RPMI8226 (cell line): ENCODE data around the gene GDPGP1.
"Not testable (repeated sequence)": the region's sequence is repeated elsewhere in the genome, so short reads cannot be mapped to it uniquely, and the experiment has no call there.

Experiments
- DNase-seq: peaks from one replicate; pipeline ENCODE4 v3.0.0-alpha.2; 2015

The GDPGP1 gene

GRCh38 chr15:90227336-90227735, 6.7 kb upstream of the GDPGP1 start:
- DNase-seq = no peak

- DNase-seq = no peak
Measured at GRCh38 chr15:90227816-90228772, 5.9 kb upstream of the GDPGP1 start.

- no peak for DNase-seq
Measured at GRCh38 chr15:90228960-90229359, 5.0 kb upstream of the GDPGP1 start.

- DNase-seq = no peak
Measured at GRCh38 chr15:90230071-90230494, 3.9 kb upstream of the GDPGP1 start.

GRCh38 chr15:90230610-90231009, 3.4 kb upstream of the GDPGP1 start:
- no peak for DNase-seq

- no peak for DNase-seq
Measured at GRCh38 chr15:90231028-90232017, 2.7 kb upstream of the GDPGP1 start.

GRCh38 chr15:90232196-90232595, 1.8 kb upstream of the GDPGP1 start:
- DNase-seq = no peak

- DNase-seq = no peak
Measured at GRCh38 chr15:90232941-90233386, 1.0 kb upstream of the GDPGP1 start.

GRCh38 chr15:90233387-90234095, 468 bp upstream of the GDPGP1 start, which contains the start of gene CIB1:
TSS of gene CIB1 (minus strand) at chr15:90233941. CDS start at chr15:90233885, 56 bp downstream.
- DNase-seq = peak; percentile 99

GRCh38 chr15:90239371-90239770, 5.4 kb downstream of the GDPGP1 start:
- DNase-seq = no peak

GRCh38 chr15:90240856-90241255, 6.8 kb downstream of the GDPGP1 start:
- DNase-seq = no peak

GRCh38 chr15:90241343-90242192, 7.6 kb downstream of the GDPGP1 start:
- no peak for DNase-seq

GRCh38 chr15:90243943-90244639, 10.1 kb downstream of the GDPGP1 start:
- DNase-seq = no peak

GRCh38 chr15:90248789-90249202, 14.8 kb downstream of the GDPGP1 start:
- no peak for DNase-seq

GRCh38 chr15:90249203-90249863, 15.3 kb downstream of the GDPGP1 start, which contains the start of gene TTLL13:
TSS of gene TTLL13 (plus strand) at chr15:90249556. CDS start at chr15:90250631, 1,075 bp downstream.
- peak; percentile 78 for DNase-seq

- DNase-seq = no peak
Measured at GRCh38 chr15:90257776-90258175, 23.8 kb downstream of the GDPGP1 start.

GRCh38 chr15:90259524-90259923, 25.5 kb downstream of the GDPGP1 start:
- no peak for DNase-seq

- not testable (repeated sequence) for DNase-seq
Measured at GRCh38 chr15:90260731-90261130, 26.7 kb downstream of the GDPGP1 start.

GRCh38 chr15:90261811-90262210, 27.8 kb downstream of the GDPGP1 start:
- no peak for DNase-seq

- no peak for DNase-seq
Measured at GRCh38 chr15:90262426-90262825, 28.4 kb downstream of the GDPGP1 start.
